DMS114 treated with DMSO at 0.1 percent for 48 hours (cell line): ENCODE data around the gene APOB.

Source experiments
- DNase-seq: peaks from one replicate; lab custom pipeline; 2025; ENCODE audit not compliant: unreplicated experiment; lab: John Stamatoyannopoulos, UW

APOB gene

DNA sequence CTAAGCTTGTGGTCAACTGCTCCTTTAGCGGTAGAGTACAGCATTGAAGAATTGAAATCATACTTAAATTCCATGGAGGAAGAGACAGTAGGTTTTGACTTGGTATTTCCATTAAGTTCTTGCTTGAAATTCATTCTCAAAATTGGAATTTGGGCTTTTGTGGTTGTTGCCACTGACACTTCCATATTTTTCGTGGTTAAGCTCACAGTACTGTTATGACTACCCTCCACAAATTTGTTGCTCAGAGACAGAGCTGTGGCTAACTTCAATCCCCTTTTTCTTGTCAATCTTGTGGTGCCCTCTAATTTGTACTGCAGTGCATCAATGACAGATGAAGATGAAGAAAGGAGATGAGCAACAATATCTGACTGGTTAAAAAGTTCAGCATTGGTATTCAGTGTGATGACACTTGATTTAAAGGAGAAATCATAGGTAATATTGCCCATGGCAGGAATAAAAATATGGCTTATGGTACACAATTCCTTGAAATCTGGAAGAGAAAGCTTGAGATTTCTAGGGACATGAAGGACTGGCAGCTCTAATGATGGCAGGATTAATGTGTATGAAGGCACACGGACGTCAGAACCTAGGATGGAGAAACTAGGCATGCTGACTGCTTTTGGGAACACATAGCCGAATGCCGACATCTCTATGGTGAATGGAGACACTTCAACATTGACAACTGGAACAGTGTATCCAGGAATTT is 37.3 kb downstream of the APOB start:
- no peak for DNase-seq

DNA sequence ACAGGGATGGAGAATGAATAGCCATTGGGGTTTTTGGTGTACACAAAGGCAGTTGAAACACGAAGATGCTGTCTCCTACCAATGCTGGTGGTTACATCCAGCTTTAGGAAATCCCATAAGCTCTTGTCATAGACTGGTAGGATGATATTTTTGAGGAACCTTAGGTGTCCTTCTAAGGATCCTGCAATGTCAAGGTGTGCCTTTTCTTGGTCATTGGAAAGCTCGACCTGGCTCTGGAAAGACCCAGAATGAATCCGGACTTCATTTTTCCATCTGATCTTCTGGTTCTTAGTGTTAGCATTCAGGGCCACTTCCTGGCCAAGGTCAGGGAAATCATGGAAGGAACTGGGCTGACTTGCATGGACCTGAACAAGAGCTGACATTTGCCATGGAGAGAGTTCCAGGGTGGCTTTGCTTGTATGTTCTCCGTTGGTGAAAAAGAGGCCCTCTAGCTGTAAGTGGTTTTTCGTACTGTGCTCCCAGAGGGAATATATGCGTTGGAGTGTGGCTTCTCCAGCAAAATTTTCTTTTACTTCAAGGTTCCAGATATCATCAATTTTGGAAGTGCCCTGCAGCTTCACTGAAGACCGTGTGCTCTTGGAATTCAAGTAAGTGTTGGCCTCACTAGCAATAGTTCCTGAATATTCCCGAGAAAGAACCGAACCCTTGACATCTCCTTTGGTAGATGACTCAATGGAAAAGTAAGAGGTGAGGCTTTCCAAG is 38.0 kb downstream of the APOB start:
- no peak for DNase-seq

DNA sequence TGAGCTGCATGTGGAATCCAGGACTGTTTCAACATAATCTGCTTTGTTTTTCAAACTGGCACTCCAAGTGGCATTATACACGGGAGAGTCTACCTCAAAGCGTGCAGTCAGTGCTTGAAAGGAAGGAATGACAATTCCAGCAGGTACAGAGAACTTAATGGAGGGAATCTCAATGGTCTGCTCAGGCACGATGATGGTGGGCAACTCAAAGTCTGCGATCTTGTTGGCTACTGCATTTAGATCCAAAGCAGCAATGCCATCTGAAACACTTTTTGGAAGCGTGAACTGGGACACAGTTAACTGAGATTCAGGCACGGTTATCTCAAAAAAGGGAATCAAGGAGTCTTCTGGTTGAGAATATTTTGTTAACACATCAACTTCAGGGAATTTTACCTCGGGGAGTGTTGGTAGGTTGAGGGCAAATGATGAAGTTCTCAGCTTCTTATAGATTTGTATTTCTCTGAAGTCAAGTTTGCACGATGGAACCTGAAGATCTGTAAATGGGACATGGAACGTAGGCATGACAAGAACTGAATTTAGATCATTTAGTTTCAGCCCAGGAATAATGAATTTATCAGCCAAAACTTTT is 38.7 kb downstream of the APOB start:
- DNase-seq = no peak

DNA sequence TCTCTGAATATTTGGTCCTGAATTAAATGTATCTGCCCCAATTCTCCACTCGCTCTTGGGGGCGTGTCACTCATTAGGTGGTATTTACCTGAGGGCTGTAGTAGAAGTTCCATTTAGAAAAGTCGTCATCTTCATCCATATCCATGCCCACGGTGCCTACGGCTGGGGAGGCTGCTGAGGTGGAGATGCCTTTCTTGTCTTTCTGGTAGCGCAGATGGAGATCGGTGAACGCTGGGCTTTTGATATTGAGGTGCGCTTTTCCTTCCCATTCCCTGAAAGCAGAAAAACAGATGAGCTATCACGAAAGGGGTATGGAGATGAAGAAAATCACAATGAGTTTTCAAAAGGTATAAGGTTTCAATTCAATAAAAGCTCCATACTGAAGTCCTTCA is 39.7 kb downstream of the APOB start:
- no peak for DNase-seq

DNA sequence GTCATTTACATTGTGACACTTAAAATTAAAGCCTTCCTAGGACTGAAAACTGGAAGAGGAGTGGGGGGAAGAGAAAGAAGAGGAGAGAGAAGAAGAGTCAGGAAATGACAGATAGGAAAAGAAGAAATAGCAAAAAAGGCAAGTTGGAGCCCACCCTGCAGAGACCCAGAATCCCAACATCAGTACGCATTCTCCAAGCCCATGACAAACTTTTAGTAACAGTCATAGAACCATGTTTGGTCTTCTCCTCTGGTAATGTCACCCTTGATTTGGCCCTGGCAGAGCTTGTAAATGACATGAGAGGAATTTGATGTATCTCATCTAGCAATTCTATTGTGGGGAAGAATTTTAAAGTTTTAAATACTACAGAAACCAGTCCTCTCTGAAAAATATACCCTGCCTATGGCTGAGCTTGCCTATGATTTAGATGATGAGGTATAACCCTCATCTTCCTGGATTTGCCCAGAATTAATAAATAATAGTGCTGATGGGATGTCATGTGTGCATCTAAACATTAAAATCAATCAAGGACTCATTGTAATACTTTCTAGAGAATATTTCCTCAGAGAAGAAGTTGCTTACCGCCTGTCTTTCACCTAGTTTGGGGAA is 40.2 kb downstream of the APOB start:
- no peak for DNase-seq

DNA sequence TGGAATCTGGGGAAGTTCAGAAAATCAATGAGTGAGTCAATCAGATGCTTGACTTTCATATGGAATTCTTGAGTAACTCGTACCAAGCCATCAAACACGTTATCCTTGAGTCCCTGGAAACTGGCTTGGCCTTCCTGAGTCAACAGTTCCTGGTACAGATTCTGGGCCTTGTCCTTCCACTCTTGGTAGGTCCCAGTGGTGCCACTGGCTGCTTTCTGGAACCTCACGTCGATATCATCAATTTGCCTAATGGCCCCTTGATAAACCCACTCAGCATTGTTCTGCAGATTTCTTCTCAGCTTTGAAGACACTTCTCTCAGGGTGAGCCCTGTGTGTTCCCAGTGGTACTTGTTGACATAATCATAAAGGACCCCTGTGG is 41.1 kb downstream of the APOB start:
- DNase-seq = no peak

DNA sequence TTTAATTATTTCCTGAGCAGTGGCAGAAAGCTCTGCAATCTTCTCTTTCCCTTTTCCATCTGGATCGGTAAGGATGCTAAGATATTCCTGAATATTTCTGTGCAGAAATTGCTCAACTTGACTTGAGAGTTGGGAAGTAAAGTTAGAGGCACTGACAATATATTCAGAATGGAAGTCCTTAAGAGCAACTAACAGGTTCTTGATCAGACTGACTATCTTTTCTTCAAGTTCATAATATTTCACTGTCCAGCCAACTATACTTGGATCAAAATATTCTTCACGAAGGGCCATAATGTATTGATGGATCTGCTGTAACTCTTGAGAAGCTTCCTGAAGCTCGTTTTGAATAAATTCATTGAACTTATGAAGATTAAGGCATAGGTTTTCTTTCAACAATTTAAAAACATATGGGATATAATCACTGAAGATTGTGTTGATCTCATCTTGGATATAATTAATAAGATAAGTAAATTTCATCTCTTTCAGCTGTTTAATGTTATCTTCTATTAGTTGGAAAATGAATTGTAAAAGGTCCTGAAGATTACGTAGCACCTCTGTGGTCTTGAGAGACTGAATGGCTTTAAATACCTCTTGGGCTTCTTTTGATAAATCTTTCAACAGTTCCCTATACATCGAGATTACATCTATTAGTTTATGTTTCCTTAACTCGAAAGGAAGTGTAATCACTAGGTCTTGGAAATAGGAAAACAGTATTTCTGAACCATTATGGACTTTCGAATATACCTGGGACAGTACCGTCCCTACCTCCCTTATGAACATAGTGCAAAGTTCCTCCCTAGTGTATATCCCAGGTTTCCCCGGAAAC is 41.7 kb downstream of the APOB start:
- DNase-seq = no peak

DNA sequence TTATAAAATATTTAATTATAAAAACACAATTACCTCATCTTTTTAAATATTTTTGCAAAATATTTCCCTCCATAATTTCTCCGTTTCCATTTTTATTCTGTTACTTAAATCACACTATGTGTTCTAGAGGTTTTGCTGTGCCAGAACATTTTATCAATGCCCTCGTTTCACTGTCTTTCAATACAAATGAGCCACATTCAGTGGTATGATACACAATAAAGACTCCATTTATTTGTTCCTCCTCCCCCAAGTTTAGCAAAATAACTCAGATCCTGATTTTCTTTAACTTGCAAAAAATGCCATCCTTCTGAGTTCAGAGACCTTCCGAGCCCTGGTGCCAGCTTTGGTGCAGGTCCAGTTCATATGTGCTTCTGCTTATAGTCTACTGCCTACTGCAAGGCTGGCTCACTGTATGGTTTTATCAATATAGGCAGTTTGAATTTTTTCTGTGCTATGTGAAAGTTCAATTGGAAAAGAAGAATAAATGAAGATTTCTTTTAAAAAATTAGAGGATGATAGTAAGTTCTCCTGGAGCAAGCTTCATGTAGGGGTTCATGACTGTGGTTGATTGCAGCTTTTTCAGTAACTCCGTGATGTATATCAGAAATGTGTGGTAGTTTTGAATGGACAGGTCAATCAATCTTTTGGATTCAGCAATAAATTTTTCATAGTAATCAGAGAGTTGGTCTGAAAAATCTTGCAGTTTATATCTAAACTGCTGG is 42.5 kb downstream of the APOB start:
- no peak for DNase-seq

DNA sequence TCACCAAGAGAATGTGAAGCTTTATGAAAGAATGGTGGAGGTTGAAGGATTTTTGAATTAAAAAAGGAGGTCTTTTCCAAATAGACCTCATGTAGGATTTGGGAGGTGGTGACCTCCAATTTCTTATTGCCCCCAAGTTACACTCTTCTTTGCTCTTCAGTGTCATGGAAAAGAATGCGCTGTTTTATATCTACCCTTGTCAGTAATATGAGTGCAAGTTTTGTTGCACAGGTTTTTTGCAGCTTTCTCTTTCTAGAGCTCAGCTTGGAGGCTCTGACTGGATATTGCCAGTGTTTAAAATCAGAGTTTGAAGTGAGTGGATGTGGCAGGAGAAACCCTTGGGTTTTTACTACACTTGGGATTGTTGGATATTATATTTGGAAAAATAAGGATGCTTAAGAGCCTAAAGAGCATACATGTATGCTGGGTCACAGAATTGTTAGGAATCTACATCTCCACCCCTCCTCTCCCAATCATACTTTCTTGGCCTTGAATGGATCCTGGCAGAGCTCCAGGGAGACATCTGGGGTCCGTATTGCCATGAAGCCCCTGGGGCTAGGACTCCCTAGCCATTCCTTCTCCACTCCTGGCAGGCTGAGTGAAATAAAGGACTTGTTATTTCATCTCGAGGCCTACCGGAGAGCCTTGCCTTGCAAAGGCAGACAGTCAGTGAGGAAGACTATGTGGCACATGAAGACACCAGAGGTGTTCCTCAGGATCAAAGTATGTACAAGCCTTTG is 43.8 kb downstream of the APOB start:
- no peak for DNase-seq

DNA sequence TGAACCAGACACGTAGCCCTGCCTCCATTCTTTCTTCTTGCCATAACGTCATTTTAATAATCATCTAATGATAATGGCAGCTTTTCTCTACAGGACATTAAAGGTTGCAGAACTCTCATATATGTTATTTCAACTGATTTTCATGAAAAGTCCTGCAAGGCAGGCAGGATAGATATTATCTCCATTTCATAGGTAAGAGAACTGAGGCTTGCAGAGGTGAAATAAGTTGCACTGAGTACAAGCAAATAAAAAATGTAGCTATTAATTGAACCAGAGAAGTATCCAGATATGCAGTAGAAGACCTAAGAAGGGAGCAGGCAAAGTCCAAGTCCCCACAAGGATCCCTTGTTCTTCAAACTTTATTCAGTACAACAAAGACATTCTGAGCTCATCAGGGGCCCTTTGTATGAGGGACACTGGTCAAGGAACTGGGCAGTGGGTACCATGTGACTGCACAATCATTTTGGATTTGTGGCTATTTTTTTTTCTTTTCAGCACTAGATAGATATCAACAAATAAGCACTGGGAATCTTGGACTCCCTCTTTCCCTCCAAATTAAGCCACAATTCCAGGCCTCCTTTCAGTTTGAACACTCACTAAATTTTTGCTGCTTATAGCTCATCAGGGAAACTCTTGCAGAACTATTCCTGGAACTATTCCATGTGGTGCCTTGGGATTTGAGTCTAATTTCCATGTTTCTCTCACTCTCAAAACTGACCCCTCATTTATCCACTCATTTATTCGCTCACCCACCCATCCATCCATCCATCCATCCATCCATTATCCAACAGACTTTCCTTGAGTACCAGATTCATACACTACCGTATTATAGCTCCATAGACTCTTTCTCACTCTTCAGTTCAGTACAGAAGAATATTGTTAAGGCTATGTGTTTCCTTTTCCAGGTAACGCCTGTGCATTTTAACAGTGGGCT is 44.6 kb downstream of the APOB start:
- DNase-seq = no peak

DNA sequence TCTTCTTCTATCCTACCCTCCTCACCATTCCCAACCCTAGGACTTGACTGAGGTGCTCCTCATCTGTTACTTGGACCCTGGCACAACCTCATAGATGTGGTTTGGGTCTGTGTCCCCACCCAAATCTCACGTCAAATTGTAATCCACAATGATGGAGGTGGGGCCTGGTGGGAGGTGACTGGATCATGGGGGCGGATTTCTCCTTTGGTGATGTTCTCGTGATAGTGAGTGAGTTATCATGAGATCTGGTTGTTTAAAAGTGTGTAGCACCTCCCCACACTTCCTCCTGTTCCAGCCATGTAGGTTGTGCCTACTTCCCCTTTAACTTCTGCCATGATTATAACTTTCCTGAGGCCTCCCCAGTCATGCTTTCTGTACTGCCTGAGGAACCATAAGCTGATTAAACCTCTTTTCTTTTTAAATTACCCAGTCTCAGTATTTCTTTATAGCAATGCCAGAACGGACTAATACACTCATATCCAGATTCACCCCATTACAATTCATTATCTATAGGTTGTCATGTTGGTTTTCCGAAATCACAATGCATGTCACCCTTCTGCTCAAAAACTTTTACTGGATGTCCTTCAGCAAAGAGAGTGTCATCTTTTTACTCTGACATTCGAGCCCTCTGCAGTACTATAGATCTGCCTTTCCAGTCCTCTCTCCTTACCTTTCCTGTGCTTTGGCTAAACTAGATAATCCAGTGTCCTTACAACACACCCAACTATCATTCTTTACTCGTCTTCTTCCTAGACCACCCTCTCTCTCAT is 45.7 kb downstream of the APOB start:
- DNase-seq = no peak

DNA sequence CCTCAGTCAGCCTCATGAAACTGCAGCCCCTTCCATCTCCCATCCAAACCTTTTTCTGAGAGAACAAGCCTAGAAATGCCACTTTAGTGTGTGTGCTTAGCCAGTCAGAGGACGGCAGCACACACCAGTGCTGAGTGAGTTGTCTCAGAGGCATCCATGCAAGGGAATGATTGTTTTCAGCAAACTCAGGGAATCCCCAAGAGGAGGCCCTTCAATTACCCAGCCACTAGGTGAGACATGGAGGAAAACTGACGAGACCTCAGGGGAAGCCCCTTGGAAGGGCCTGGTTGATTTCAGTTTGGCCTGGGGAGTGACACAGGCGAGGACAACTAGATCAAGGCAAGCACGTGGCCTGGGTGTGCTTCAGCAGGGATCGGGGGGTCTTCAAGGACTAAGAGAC is 49.7 kb downstream of the APOB start:
- DNase-seq = no peak

DNA sequence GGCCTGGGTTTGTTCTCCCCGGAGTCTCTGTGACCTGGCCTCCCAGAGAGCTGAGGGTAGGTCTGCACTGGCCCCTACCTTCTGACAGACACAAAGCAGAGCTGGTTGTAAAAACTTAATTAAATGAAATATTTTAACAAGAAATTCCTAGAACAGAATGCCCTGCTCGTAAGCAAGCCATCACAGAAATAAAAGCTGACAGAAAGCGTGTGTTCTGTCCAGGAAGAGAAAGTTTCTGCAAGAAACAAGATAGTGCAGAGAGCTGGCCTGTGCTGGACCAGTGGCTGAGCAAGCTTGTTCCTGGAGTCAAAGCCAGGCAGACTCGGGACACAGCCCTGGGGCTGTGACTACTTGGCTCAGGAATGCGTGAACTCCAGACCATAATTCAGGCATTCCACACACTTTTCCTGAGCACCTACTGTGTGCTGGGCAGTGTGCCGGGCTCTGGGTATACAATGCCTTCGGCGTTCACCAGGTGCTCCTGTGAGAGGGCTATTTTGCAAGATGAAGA is 51.6 kb downstream of the APOB start:
- DNase-seq = no peak

DNA sequence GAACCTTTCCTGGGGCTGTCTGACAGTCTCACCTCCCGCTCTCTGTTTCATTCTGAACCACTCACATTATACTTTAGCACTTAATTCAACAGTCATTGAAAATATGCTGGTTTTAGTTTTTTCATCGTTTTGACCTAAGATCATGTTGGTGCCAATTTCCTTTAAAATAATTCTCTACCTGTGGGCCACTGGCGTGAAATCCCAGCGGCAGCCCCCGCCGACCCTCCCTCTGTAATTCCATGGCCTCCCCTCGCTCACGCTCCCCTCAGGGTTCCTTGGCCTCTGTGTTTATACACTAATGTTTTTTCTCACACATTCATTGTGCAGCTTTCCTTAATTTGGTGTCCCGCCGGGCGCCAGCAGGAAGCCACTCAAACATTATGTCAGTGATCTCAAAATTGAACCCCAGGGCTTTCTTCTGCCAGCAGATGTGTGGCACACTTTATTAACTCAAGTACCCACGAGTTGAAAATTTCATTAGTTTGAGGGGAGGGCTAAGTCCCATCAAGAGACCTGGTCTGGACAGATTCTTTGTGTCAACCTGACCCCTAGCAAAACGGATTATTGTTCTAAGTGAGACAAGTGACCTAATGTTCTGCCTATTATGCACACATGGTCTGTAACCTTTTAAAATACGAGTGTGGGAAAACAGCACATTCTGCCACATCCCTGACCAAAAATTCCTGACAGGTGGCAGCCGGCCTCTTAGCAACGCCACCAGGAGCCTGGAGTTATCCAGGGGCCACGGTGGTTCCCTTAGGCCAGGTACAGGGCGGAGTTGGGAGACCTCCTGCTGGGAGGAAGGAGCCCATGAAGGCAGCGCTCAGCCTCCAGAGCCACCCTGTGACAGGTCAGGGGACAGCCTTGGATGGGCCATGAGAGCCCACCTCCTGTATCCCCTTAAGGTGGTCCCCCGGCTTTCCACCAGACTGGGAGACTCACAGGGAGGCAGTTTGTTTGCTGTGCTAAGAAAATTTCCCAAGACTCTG is 53.1 kb downstream of the APOB start:
- DNase-seq = no peak

DNA sequence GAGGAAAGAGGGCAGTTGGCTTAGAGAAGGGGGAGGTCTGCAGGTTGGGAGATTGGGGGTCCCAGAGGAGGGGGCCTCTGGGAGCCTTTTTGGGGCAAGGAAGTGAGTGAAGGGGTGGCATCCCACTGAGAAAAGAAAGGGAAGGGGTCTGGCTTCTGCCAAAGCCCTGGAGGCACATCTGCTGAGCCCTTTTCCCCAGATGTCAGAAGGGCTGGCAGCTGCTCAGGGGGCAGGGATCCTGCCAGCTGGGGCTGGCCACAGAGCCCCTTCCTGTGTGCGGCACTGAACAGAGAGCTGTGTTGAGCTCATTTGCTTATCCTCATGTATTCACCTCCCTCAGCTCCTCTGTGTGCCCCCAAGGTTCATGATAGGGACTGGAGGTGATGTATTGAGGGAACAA is 54.5 kb downstream of the APOB start:
- DNase-seq = no peak

DNA sequence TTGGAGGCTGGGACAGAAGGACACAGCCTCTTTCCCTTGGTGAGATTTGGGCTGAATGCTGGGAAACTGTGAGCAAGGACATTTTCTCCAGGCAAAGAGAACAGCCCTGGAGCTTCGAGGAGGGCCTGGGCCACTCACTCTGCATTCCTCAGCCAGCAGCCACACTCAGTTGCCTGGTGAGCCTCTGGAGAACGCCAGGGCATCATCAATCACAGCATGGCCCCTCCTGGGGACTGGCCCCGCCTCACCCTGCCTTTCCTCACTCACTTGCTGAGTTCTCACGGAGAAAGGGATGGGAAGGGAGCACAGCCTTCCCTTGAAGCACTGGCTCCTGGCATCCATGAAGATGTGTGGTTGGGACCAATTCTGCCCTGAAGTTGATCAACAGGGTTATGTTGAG is 55.0 kb downstream of the APOB start:
- no peak for DNase-seq
